HG03432 (cell line): ENCODE data around the gene CBFA2T2.
"Not testable (repeated sequence)": the region's sequence is repeated elsewhere in the genome, so short reads cannot be mapped to it uniquely, and the experiment has no call there.

Experiments used
- ATAC-seq: cut with Tn5 transposase; IDR thresholded peaks from one replicate; pipeline ENCODE4 v1.9.1; 2021; ENCODE audit warnings: mild to moderate bottlenecking, moderate library complexity; ENCODE audit not compliant: unreplicated experiment

CBFA2T2 gene

DNA sequence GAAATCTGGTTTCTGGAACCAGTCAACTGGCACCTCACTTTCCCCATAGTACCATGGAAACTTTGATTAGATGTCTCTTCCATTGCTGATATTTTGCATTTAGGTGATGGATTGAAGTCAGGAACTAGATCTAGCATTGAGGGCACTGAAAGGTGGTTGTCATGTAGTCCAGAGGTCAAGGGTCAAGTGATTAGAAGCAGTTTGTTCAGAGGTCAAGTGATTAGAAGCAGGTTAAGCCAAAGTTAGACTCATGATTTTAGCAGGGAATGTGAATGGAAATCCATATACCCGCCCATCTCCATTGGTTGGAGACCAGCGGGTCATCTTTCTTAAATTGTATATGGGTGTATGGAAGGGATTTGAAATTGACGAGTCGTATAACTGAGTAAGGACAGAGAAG lies 51.2 kb downstream of the CBFA2T2 start:
- no peak for ATAC-seq

- no peak for ATAC-seq
Observed at GRCh38 chr20:33541797-33542196, 51.9 kb downstream of the CBFA2T2 start.

DNA sequence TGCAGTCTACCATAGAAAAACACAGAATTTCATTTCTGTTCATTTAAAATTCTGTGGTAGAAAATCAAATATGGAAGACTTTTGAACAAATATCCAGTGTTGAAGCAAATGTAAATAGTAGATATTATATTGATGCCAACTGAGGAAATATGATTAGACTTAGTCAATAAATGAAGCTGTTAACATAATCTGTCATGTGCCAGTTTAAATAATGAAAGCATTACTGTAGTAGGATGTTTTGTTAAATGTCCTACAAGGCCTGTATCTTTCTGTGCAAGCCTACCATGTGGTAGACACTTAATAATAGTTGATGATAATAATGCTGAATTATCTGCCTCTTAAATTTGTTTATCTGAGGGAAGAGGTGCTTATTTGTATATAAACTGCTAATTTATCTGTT lies 55.9 kb downstream of the CBFA2T2 start:
- no peak for ATAC-seq

DNA sequence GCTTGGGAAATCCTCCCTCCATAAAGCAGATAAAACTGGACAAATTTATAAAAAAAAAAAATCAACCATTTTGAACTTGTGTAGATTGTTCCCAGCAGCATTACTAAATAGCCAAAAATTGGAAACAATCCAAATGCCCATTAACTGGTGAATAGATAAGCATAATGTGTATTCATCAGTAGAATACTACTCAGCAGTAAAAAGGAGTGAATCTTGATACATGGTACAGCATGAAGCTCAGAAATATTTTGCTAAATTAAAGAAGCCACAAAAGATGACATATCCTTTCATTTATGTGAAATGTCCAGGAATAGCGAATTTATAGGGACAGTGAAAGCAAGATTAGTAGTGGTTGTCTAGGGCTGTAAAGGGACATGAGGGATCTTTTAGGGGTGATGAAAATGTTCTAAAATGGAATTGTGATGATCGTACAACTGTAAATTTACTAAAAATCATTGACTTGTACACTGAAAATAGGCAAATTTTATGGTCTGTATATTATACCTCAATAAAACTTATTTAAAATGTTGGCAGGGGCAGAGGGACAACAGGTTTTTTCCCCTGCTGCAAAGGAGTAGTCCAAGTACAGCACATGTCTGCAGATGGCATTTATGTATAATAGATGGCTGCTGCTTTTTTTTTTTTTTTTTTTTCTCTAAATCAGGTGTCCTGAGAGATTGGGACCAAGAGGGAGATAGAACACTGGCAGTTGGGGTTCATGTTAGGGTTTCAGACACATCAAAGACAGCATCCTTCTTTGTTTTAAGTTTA lies 59.5 kb downstream of the CBFA2T2 start:
- no peak for ATAC-seq

DNA sequence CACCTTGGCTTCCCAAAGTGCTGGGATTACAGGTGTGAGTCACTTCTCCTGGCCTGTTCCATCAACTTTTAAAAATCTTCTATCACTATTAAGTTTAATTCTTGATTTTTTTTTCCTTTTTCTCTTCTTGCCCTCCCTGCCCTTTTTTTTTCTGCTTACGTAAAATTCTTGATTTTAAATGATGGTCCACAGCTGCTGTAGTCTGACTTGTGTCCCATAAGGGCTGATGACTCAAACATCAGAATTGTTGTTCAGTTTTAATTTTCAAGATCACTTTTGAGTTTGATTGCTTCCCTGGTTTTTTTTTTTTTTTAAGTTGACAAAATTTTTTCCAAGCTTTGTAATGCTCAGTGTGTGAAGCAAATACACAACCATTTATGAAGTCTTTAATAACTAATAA lies 61.9 kb downstream of the CBFA2T2 start:
- no peak for ATAC-seq

DNA sequence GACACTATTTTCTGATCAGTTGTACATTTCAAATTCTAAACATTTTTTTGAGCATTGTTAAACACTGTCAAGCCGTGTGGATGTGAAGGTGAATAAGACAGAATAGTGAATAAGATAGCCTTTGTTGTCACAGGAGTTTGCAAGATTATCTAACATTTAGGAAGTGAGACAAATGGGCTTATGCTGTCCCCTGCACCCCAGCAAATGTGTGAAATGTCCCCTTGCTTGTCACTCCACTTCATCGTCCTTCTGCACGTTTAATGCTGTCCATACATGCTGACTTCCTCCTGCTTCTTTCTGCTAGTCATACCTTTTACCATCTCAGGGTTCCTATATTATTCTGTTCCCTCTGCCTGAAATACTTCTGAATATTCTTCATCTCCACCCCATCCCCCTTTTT lies 62.6 kb downstream of the CBFA2T2 start:
- no peak for ATAC-seq

- ATAC-seq: no peak
Observed at GRCh38 chr20:33553516-33553915, 63.6 kb downstream of the CBFA2T2 start.

DNA sequence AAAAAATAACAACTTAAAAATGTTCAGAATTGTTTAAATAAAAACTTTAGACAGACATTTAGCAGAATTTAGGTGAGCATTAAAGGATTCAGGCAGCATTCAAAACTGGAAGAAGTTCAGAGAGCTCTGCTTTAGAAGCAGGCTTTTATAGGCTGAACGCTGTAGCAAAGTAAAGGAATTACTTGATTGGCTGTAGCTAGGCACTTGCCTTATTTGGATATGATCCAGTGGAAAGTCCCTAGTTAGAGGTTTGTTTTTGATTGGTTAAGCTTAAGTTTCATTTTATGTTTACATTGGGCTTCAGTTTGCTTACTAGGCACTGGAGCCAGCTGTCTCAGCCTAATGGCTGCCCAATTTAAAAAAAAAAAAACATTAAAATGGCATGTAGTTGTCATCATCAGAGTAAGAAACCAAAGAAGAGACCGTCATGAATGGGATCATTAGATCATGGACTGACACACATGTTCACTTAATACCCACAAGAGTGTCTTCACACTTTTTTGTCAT lies 65.1 kb downstream of the CBFA2T2 start:
- peak; percentile 93 for ATAC-seq

- ATAC-seq: no peak
Observed at GRCh38 chr20:33555755-33556154, 65.9 kb downstream of the CBFA2T2 start.

DNA sequence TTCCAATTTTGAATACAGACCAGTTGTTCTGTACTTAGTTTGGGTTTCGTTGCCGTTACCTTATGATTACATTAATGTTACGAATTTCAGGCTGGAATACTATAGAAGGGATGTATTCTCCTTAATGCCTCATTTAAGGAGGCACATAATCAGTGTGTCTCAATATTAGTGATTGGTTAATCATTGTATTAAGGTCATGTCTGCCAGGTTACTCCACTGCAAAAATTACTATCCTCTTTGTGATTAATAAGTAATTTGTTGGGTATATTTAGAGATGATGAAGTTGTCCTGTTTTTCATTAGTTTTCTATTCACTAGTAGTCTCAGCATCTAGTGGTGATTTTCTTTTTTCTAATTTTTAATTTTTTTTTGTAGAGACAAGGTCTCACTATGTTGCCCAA lies 66.3 kb downstream of the CBFA2T2 start:
- no peak for ATAC-seq

DNA sequence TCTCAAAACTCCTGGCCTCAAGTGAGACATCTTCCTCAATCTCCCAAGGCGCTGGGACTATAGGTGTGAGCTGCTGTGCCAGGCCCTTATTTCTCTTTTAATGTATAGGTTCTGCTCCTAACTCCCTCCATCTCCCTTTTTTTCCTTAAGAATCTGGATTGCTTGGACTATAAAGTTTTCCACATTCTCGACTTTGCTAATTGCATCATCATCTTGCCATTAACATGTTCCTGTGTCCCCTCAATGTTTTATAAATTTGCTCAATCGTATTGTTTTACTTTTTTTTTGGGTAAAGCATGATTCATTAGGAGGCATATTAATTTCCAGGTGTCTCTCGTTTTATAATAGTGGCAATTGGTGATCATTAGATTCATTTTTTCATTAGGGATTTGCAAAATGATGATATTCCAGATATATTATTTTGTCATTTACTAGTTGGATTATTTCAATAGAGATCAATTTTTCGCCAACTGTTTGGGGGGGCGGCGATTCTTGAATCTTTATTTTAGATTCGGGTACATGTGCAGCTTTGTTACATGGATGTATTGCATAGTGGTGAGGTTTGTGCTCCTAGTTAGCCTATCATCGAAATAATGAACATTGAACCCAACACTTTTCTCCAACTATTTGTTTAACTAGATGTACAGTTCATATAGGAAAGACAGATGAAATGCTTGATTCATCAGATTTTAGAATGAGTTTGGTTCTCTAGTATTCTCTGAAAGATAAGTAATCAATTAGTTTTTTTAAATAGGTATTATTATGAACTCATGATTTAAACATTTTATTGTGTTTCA lies 68.7 kb downstream of the CBFA2T2 start:
- no peak for ATAC-seq

DNA sequence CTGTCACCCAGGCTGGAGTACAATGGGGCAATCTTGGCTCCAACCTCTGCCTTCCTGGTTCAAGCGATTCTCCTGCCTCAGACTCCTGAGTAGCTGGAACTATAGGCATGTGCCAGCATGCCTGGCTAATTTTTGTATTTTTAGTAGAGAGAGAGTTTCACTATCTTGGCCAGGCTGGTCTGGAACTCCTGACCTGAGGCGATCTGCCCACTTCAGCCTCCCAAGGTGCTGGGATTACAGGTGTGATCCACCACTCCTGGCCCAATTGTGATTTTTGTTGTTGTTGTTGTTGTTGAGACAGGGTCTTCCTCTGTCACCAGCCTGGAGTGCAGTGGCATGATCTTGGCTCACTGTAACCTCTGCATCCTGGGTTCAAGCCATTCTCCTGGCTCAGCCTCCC lies 69.3 kb downstream of the CBFA2T2 start:
- no peak for ATAC-seq

DNA sequence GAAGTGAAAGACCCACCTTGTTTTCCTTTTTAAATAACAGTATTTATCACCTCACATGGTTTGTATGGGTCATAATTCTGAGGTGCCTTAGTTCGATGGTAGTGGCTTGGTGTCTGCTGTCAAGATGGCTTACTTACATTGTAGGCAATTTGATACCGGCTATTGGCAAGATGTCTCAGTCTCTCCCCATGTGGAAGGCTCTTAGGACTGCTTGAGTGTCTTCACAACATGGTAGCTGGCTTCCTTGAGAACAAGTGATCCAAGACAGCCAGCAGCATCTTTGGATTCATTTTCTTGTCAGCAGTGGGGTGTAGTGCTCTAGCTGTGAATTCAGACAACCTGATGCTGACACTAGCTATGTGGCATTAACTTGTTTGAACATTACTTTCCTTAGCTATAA lies 70.1 kb downstream of the CBFA2T2 start:
- no peak for ATAC-seq

DNA sequence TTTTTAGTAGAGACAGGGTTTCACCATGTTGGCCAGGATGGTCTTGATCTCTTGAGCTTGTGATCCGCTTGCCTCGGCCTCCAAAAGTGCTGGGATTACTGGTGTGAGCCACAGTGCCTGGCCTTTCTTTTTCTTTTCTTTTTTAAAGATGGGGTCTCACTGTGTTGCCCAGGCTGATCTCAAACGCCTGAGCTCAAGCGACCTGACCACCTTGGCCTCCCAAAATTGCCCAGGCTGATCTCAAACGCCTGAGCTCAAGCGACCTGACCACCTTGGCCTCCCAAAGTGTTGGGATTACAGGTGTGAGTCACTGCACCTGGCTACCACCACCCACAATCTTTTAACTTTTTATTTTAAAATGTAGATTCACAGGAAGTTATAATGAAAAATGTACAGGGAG lies 71.2 kb downstream of the CBFA2T2 start:
- not testable (repeated sequence) for ATAC-seq

- ATAC-seq: no peak
Observed at GRCh38 chr20:33561692-33562601, 72.1 kb downstream of the CBFA2T2 start.

DNA sequence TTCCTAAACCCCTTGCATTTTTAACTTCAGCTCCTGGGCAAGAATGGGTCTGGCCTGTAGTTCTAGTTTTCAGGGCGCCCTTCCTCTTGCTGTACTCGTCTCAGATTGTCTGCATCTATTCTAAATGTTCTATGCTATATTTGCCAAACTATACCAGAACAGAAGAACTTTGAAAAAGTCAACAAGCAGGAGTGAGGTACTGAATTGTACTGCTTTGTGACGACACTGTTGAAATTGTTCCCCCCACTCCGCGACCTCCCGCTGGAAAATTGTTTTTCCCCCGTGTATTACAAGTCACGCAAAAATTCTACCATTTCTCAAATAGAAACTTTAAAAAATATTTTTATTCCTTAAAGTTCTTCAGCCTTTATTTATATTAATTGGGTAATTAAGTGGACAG lies 73.9 kb downstream of the CBFA2T2 start:
- no peak for ATAC-seq

GRCh38 chr20:33566781-33567603 lies 77.1 kb downstream of the CBFA2T2 start:
- no peak for ATAC-seq

- no peak for ATAC-seq
Observed at GRCh38 chr20:33567949-33568348, 78.1 kb downstream of the CBFA2T2 start.

- no peak for ATAC-seq
Observed at GRCh38 chr20:33568378-33568777, 78.5 kb downstream of the CBFA2T2 start.
